Fibroblast of skin of scalp (primary cell): ENCODE data around the gene INSL6. TPM values are rescaled to one million over a fixed set of nuclear protein-coding genes. Genes with fewer than 3 reads are reported as not detected.
"Not testable (repeated sequence)": the region's sequence is repeated elsewhere in the genome, so short reads cannot be mapped to it uniquely, and the experiment has no call there.

Experiments
- DNase-seq: peaks from one replicate; pipeline ENCODE4 v3.0.0-alpha.2; 2013
- polyA plus RNA-seq, 2 experiments: library from polyadenylated mRNA; unstranded; fragments of 120-200 nt; gene quantifications; one replicate each; pipeline ENCODE4 v1.2.1, GENCODE V29; 2013; ENCODE audit not compliant: insufficient read length in 2 of 2

INSL6 gene
- polyA plus RNA-seq (2013, experiment 1 of 2; ENCODE audit: insufficient read length) = not detected
- polyA plus RNA-seq (2013, experiment 2 of 2; ENCODE audit: insufficient read length) = 0.15 TPM

- no peak for DNase-seq
Observed at GRCh38 chr9:5185220-5185840, at the start of gene INSL6. INSL6 (minus strand) TSS chr9:5185639; CDS start chr9:5185602, 37 bp downstream.

- DNase-seq = no peak
Observed at GRCh38 chr9:5231212-5231611, 45.8 kb upstream of the INSL6 start, which contains the start of gene INSL4. INSL4 (plus strand) TSS chr9:5231419; CDS start chr9:5231524, 105 bp downstream.

DNA sequence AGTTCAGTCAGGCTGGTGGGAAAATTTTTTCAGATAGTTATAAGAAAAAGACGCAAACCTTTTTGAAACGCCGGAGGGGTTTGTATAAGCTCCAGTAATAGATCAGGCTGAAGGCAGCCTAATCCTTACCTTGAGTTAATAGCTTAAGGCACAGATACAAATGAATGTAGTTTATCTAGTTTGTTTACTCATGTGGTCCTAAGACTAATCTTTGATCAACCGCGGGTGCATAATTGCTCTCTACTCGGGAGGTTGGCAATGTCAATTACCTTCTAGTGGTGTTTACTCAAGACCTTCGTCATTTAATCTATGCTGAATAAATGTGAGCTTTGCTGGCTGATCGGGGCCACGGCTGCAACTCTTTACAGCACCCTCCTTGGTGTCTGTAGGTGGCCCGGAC, 45.1 kb upstream of the INSL6 start:
- no peak for DNase-seq

DNA sequence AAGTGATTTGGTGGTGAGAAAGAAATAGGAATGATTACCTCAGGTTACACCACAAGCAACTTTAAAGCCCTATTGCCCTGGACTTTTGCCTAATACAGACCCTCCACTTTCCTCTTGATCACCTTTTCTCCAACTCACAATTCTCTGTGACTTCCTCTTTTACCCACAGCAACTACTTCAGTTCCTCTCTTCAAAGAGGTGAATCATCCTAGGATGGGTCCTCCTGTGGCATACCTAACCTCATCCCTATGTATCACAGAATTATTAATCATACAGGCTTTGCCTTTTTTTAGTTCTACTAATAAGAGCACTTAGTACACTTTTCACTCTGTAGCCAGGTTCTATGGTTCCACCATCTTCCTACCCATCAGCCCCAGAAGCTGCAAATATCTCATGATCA, 19.6 kb upstream of the INSL6 start:
- no peak for DNase-seq

GRCh38 chr9:5195463-5195862, 10.0 kb upstream of the INSL6 start:
- DNase-seq = no peak

DNA sequence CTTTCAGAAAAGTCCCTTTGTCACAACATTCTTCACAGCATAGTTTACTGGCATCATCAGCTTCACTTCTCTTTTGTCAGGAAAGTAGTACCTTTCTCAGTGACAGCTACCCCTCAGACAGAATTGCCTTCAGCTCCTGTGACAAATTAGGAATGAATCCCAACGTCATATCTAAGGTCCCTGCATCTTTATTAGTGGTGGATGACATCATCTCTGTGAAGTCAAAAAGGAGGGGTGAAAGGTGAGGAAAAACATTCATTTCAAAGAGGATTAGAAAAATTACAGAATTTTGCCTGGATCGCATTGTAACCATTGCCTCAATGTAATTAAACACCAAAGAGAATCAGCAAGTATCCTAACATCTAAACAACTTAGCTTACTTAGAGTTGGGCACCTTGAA, 7.9 kb upstream of the INSL6 start:
- DNase-seq = no peak

DNA sequence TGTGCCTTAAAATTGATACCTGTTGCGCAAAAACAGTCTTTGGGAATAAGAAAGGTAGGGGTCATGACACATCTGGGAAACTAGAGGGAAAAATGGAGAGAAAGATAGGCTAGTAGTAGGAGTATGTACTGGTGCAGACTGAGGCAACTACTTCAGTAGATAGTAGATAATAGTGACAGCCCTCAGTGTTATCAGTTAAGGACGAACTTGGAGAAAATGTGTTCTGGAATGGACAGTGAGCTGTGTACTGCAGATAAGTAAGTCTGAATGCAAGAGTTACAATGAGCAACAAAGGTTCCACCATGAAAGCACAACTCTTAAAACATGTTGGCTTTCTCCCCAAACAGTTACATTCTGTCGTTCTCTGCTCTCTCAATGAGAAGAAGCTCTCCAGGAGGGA, 6.5 kb upstream of the INSL6 start:
- DNase-seq = no peak

DNA sequence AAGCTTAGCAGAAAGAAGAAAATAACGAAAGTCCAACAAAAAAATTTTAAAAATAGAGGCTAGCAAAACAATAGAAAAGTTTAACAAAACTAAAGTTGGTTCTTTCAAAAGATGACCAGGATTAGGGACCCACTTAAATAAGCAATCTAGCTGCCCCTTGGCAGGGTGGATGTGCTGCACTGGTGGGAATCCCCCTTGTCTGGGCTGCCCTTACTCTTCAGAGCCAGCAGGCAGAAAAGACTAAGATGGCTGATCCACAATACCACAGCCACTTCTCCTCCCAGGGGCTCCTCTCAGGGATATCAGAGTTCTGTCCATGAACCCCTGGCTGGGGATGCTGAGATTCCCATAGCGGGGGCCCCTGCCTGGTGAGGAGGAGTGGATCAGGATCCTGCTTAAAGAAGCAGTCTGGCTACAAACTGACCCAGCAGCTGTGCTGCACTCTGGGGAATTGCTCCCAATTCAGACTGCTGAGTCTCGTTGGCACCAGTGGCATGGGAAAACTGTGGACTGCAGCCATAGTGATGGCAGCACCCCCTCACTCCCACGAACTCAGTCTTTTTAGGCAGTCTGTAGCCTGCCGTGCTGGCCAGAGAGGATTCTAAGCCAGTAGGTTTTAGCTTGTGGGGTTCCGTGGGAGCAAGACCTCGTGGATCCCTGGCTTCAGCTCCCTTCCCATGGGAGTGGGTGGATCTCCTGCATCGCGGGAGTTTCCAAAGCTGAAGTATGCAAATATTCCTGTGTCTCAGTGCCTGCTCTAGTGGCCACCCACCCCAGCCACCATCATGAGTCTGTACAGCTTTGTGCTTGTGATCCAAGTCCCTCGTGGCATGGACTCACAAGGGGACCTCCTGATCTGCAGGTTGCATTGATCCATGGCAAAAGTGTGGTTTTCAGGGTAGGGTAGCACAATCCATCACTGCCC, 2.9 kb upstream of the INSL6 start:
- no peak for DNase-seq

DNA sequence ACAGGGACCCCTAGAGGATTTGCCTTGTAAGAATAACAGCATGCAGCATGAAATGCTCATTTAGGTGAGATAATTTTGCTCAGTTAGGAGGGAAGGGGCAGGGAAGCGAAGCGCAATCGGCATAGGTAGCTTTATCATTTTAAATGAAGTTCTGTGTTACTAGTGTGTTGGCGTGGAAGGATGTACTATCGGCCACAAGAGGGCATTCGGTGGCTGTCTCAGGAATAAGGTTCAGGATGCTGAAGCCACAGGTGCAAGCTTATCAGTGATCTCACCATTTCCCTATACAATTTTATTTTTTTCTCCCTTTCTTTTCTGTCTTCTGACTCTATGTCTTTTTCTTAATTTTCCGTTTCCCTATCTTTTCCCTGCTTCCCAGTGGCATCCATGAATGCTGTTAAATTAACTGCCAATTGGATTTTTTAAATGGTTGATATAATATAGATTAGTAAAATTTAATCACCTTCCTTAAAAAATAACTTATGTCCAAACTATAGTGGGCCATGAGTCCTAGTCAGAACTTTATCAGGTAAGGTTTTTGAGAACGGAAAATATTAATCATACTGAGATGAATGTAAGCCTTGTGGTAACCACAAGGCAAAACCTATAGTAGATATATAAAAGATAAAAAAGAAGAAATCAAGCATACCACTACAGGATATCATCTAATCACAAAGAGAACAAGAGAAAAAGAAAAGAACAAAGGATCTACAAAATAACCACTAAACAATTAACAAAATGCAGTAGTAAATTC, 1.2 kb upstream of the INSL6 start:
- peak; percentile 54 for DNase-seq

DNA sequence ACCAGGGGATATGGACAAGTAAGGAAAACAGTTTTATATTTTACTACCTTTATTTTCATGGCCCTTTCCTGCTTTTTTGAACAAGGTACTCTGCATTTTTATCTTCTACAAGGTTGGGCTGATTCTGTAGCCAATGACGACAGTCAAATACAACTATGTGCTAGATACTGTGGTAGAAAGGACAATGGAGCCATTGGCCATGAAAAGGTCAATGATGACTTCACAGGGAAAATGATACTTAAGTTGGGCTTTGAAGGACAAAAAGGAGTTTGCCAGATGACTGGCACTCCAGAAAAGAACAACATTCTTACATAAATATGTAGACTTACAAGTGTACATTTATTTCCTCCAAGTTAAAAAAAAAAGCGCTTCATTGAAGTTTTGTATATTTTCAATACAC, 663 bp downstream of the INSL6 start:
- DNase-seq = no peak

DNA sequence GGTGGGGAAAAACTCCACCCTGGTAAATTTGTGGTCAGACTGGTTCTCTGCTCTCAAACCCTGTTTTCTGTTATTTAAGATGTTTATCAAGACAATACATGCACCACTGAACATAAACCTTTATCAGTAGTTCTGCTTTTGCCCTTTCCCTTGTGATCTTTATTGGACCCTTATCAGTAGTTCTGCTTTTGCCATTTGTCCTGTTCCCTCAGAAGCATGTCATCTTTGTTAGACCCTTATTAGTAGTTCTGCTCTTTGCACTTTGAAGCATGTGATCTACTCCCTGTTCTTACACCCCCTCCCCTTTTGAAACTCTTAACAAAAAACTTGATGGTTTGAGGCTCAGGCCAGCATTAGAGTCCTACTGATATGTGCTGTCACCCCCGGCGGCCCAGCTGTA, 4.8 kb downstream of the INSL6 start:
- not testable (repeated sequence) for DNase-seq

GRCh38 chr9:5178126-5178805, 7.2 kb downstream of the INSL6 start:
- DNase-seq = no peak

- DNase-seq = no peak
Observed at GRCh38 chr9:5146241-5146640, 39.2 kb downstream of the INSL6 start.

DNA sequence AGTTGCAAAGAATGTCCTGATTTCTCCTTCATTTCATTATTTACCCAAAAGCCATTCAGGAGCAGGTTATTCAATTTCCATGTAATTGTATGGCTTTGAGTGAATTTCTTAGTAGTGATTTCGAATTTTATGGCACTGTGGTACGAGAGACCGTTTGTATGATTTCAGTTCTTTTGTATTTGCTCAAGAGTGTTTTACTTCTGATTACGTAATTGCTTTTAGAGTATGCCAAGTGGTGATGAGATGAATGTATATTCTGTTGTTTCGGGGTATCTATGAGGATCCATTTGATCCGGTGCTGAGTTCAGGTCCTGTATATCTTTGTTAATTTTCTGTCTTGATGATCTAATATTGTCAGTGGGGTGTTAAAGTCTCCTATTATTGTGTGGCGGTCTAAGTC, 41.2 kb downstream of the INSL6 start:
- no peak for DNase-seq

DNA sequence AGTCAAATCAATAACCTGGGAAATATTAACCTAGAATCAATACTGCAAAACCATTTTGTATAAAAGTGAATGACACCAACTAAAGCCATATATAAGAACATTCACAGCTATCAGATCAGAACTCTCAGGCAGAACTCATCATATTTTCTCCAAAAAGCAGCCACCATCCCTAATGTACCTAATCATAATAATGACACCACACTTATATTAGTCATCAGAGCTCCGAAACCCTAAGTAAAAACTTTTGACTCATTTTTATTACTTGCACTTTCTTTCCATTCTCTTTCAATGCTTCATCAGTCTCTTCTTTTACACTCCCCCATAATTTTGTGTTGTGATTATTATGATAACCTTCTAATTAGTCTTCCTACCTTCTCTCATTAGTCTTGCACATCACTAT, 45.3 kb downstream of the INSL6 start:
- DNase-seq = peak; percentile 2

GRCh38 chr9:5122516-5122915, 62.9 kb downstream of the INSL6 start:
- no peak for DNase-seq

- no peak for DNase-seq
Observed at GRCh38 chr9:5122116-5122515, 63.3 kb downstream of the INSL6 start.

GRCh38 chr9:5113994-5114748, 71.3 kb downstream of the INSL6 start:
- DNase-seq = no peak
